A673 (cell line): ENCODE data around the gene COPRS. TPM values are rescaled to one million over a fixed set of nuclear protein-coding genes. Genes with fewer than 3 reads are reported as not detected.
"Not testable (repeated sequence)": the region's sequence is repeated elsewhere in the genome, so short reads cannot be mapped to it uniquely, and the experiment has no call there.

Experiments
- BruUV-seq: library from RNA; stranded (reverse); fragments of 400-500 nt; replicated peaks from 2 replicates; lab custom pipeline; 2021; lab: Mats Ljungman, UMichigan
- CTCF ChIA-PET: fragments of 300-600 bp; sonication (Branson Sonifier 250); formaldehyde crosslinking; loops from one replicate; lab custom pipeline; 2022; ENCODE audit warnings: antibody characterized with exemption; lab: Charles Lee
- POLR2A ChIA-PET: fragments of 300-600 bp; sonication (Branson Sonifier 250); formaldehyde crosslinking; loops from one replicate; lab custom pipeline; 2022; ENCODE audit warnings: antibody characterized with exemption; ENCODE audit not compliant: low non-redundant PET; lab: Charles Lee
- DNase-seq: peaks from one replicate; pipeline ENCODE4 v3.0.0-alpha.2; 2015; ENCODE audit warnings: low spot score
- H3K27ac ChIP-seq: fragments of 200-600 bp; sonication (generic); 2 replicates; pipeline ENCODE4 v1.5.1; 2016; ENCODE audit warnings: mixed run types, low read depth, mild to moderate bottlenecking, mixed read lengths, antibody characterized with exemption, low read length; ENCODE audit not compliant: poor library complexity, severe bottlenecking
- H3K27me3 ChIP-seq: fragments of 200-600 bp; sonication (generic); replicated peaks from 2 replicates; pipeline ENCODE4 v1.6.1; 2017; ENCODE audit warnings: mixed run types, low read depth, mild to moderate bottlenecking, mixed read lengths, antibody characterized with exemption, low read length; ENCODE audit not compliant: insufficient read depth, poor library complexity
- H3K36me3 ChIP-seq: fragments of 200-600 bp; sonication (generic); 2 replicates; pipeline ENCODE4 v1.6.1; 2016; ENCODE audit warnings: mixed run types, mild to moderate bottlenecking, mixed read lengths, antibody characterized with exemption, low read length; ENCODE audit not compliant: insufficient read depth, poor library complexity, severe bottlenecking
- H3K4me1 ChIP-seq: fragments of 200-600 bp; sonication (generic); 2 replicates; pipeline ENCODE4 v1.6.1; 2017; ENCODE audit warnings: mixed run types, mild to moderate bottlenecking, mixed read lengths, antibody characterized with exemption, low read length; ENCODE audit not compliant: insufficient read depth, poor library complexity, severe bottlenecking
- H3K4me3 ChIP-seq: fragments of 200-600 bp; sonication (generic); 2 replicates; pipeline ENCODE4 v1.5.1; 2016; ENCODE audit warnings: low read depth, mixed run types, mild to moderate bottlenecking, mixed read lengths, low read length; ENCODE audit not compliant: poor library complexity, severe bottlenecking
- H3K9me3 ChIP-seq: fragments of 200-600 bp; sonication (generic); 2 replicates; pipeline ENCODE4 v1.6.1; 2016; ENCODE audit warnings: mixed run types, low read depth, mild to moderate bottlenecking, mixed read lengths, antibody characterized with exemption, low read length; ENCODE audit not compliant: poor library complexity, severe bottlenecking
- CTCF ChIP-seq: fragments of 300-800, 200-600 bp; sonication (generic); conservative IDR thresholded peaks from 2 replicates; pipeline ENCODE4 v1.5.1; 2017; ENCODE audit warnings: low read depth, mild to moderate bottlenecking, antibody characterized with exemption, low read length, moderate library complexity, mixed read lengths
- EZH2 ChIP-seq: fragments of 200-600 bp; sonication (generic); IDR thresholded peaks from 2 replicates; pipeline ENCODE4 v1.6.1; 2017; ENCODE audit warnings: borderline replicate concordance, low read depth, mild to moderate bottlenecking, mixed read lengths, antibody characterized with exemption, low read length; ENCODE audit not compliant: poor library complexity, severe bottlenecking
- intact Hi-C: fragments of 100-400 bp; cut with micrococcal nuclease; formaldehyde crosslinking; loops from one replicate; pipeline ENCODE4 v1.10.0; 2022; ENCODE audit not compliant: unreplicated experiment
- total RNA-seq: library from RNA; stranded (reverse); gene quantifications from 2 replicates; pipeline ENCODE4 v1.2.3, GENCODE V29; 2021

COPRS gene
- total RNA-seq, 1 experiment from 2014 or later: 33.3 TPM

DNA sequence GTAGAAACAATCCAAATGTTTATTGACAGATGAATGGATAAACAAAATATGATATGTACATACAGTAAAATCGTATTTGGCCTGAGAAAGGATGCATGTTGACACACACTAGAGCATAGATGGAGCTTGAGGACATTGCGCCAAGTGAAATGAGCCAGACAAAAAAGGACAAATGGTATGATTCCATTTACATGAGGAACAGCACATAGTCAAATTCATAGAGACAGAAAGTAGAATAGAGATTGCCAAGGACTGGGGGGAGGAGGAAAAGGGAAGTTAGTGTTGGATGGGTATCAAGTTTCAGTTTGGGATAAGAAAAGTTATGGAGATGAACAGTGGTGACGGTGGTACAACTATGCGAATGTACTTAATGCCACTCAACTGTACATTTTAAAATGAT is 47.9 kb downstream of the COPRS start:
- Histone ChIP-seq H3K27ac (no peak overlapping the region), H3K27me3 (no peaks in the 10 kb centered on the region), H3K4me3 (no peak overlapping the region), H3K36me3 (no peaks in the 10 kb centered on the region), H3K4me1 (no peaks in the 10 kb centered on the region), H3K9me3 (no peaks in the 10 kb centered on the region)
- TF ChIP-seq CTCF: no peak
- TF ChIP-seq EZH2: no peak
- intact Hi-C loops: no loop called here
- DNase-seq: no peak
- CTCF ChIA-PET: no interaction called here
- POLR2A ChIA-PET: no interaction called here
- no TSS peak for BruUV-seq

- H3K27ac ChIP-seq, H3K4me1 ChIP-seq, H3K4me3 ChIP-seq, BruUV-seq, intact Hi-C loops, H3K9me3 ChIP-seq, POLR2A ChIA-PET, H3K36me3 ChIP-seq, CTCF ChIA-PET, DNase-seq, H3K27me3 ChIP-seq: not testable (repeated sequence)
These were observed 49.2 kb downstream of the COPRS start for GRCh38 chr17:31809876-31810275.

DNA sequence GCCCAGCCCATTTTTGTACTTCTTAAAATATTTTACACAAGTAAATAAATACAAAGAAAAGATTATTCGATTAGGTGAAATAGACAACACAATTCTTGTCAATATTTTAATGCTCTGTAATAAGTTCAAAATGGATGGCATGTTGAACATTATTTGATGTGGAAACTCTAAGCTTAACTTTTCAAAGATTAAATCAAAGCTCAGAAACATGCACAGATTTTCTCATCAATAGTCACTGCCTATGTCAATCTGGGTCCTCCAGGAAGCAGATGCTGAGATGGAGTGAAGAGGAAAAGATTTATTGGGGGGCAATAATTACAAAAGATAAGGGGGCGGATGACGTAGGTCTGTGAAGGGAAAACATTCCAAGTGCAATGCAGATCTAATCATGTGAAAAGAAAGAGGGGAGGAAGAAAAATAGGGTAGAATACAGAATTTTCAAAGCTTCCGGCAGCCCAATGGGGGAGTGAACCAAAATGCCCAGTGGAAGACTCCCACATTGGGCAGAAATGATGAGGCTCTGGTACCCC is 50.5 kb downstream of the COPRS start:
- Histone ChIP-seq H3K4me1 (no peaks in the 10 kb centered on the region), H3K27me3 (no peaks in the 10 kb centered on the region), H3K4me3 (no peak overlapping the region), H3K9me3 (no peaks in the 10 kb centered on the region), H3K36me3 (no peaks in the 10 kb centered on the region), H3K27ac (no peak overlapping the region)
- intact Hi-C loops: no loop called here
- CTCF ChIA-PET: no interaction called here
- no peak for DNase-seq
- TF ChIP-seq CTCF: no peak
- TF ChIP-seq EZH2: no peak
- BruUV-seq: no TSS peak
- POLR2A ChIA-PET: interaction anchor here (0.7 kb wide), 1 partner anchor 416 kb away, joined by 3 read pairs; no protein-coding TSS in a partner anchor

DNA sequence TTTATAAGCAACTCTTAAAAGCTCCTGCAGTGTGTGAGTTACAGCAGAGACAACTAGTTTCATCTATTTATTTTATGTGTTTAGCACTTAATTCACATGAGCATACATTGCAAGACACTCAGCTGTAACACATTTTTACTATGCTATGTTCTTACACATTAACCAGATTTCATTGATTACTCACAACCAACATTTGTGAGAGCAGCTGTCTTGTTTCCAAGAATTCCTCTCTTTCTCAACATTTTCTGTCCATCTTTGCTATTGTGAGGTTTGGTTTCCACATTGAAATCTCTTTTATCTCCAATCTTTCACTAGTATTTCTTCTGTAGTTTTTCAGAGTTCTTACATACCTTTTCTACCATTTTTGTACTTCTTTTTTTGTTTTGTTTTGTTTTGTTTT is 51.2 kb downstream of the COPRS start:
- BruUV-seq: no TSS peak
- DNase-seq: no peak
- ChIA-PET POLR2A (no interaction called here), CTCF (no interaction called here)
- H3K27ac ChIP-seq: no peak overlapping the region
- intact Hi-C loops: no loop called here
- TF ChIP-seq CTCF: no peak
- TF ChIP-seq EZH2: no peak
- no peaks in the 10 kb centered on the region for H3K36me3 ChIP-seq
- H3K27me3 ChIP-seq: no peaks in the 10 kb centered on the region
- no peaks in the 10 kb centered on the region for H3K9me3 ChIP-seq
- no peak overlapping the region for H3K4me3 ChIP-seq
- H3K4me1 ChIP-seq: no peaks in the 10 kb centered on the region
